Left lobe of liver (tissue), 2 donors: ENCODE data around the gene ZNF75A. TPM values are rescaled to one million over a fixed set of nuclear protein-coding genes. Genes with fewer than 3 reads are reported as not detected.

Source experiments
- ATAC-seq: fragments of 200-7000 bp; cut with Tn5 transposase; one replicate; pipeline ENCODE4 v1.9.1; 2020; ENCODE audit warnings: mild to moderate bottlenecking, moderate library complexity
- DNase-seq: peaks from one replicate; pipeline ENCODE4 v3.0.0-alpha.2; 2020; ENCODE audit warnings: low spot score
- total RNA-seq: library from RNA; stranded (reverse); gene quantifications from one replicate; pipeline ENCODE4 v1.2.1, GENCODE V29; 2021
- donor health status: DM: no; HTN: no; CAD: no; lungs with moderate emphysema.
- donor health status: DM: no; HTN: yes; CAD: no.

The ZNF75A gene
- total RNA-seq, 1 donor from 2014 or later: 10.2 TPM

GRCh38 chr16:3285131-3285530, 20.2 kb upstream of the ZNF75A start:
- DNase-seq (no peak), ATAC-seq (no peak)

- DNase-seq (no peak), ATAC-seq (no peak)
These were observed 15.2 kb upstream of the ZNF75A start for GRCh38 chr16:3289998-3290673.

GRCh38 chr16:3292604-3293003, 12.7 kb upstream of the ZNF75A start:
- no peak for ATAC-seq

GRCh38 chr16:3295209-3295608, 10.1 kb upstream of the ZNF75A start:
- DNase-seq (no peak), ATAC-seq (no peak)

More at GRCh38 chr16:3292604-3293003, 12.7 kb upstream of the ZNF75A start:
- no peak for DNase-seq

- DNase-seq (no peak), ATAC-seq (no peak)
These were observed 9.5 kb upstream of the ZNF75A start for GRCh38 chr16:3295783-3296182.

- ATAC-seq (no peak), DNase-seq (no peak)
These were observed 927 bp upstream of the ZNF75A start for GRCh38 chr16:3304370-3304769.

- ATAC-seq (no peak), DNase-seq (no peak)
These were observed 781 bp downstream of the ZNF75A start for GRCh38 chr16:3306078-3306477.

- ATAC-seq: no peak
- DNase-seq: no peak
These were observed 6.2 kb downstream of the ZNF75A start for GRCh38 chr16:3311496-3311895.

GRCh38 chr16:3317315-3317999, 12.2 kb downstream of the ZNF75A start:
- DNase-seq (no peak), ATAC-seq (no peak)

GRCh38 chr16:3321816-3322215, 16.5 kb downstream of the ZNF75A start:
- ATAC-seq: no peak
- no peak for DNase-seq

- DNase-seq (no peak), ATAC-seq (no peak)
These were observed 22.2 kb downstream of the ZNF75A start for GRCh38 chr16:3327514-3327913.

- ATAC-seq (no peak), DNase-seq (no peak)
These were observed 22.8 kb downstream of the ZNF75A start for GRCh38 chr16:3328104-3328503.

GRCh38 chr16:3328643-3329042, 23.3 kb downstream of the ZNF75A start:
- ATAC-seq (peak; percentile 69), DNase-seq (peak; percentile 45)

- no peak for ATAC-seq
- DNase-seq: no peak
These were observed 40.7 kb downstream of the ZNF75A start for GRCh38 chr16:3346041-3346440.

GRCh38 chr16:3347586-3347985, 42.3 kb downstream of the ZNF75A start:
- ATAC-seq (no peak), DNase-seq (no peak)

GRCh38 chr16:3348547-3349167, 43.4 kb downstream of the ZNF75A start:
- no peak for DNase-seq
- no peak for ATAC-seq

- ATAC-seq (no peak), DNase-seq (no peak)
These were observed 43.9 kb downstream of the ZNF75A start for GRCh38 chr16:3349175-3349574.

GRCh38 chr16:3355589-3355988, 50.3 kb downstream of the ZNF75A start, which contains the start of gene OR2C1:
Gene OR2C1, plus strand, starts transcription at chr16:3355889. Its CDS starts 52 bp downstream, at chr16:3355941.
- DNase-seq (no peak), ATAC-seq (no peak)

- no peak for DNase-seq
- no peak for ATAC-seq
These were observed 50.8 kb downstream of the ZNF75A start for GRCh38 chr16:3356118-3356517.

- ATAC-seq (no peak), DNase-seq (no peak)
These were observed 53.6 kb downstream of the ZNF75A start for GRCh38 chr16:3358871-3359270.

- ATAC-seq (no peak), DNase-seq (no peak)
These were observed 57.6 kb downstream of the ZNF75A start for GRCh38 chr16:3362931-3363330.

GRCh38 chr16:3363793-3364192, 58.5 kb downstream of the ZNF75A start:
- DNase-seq: no peak
- no peak for ATAC-seq
